Esophagus squamous epithelium (tissue), 4 donors: ENCODE measurements around the gene HBA2.

Source experiments
- POLR2A ChIP-seq, 4 donors: fragments of 450-650 bp; IDR thresholded peaks; one replicate each; pipeline ENCODE4 v1.6.1; 2017; ENCODE audit warnings: antibody characterized with exemption in 4 of 4, mild to moderate bottlenecking in 4 of 4, moderate library complexity in 3 of 4
- TF ChIP-seq, protein P1 (sequence below), 6 experiments: fragments of 450-650 bp in 4 of 6; fragments of 200-600 bp in 2 of 6; sonication (generic) in 2 of 6; IDR thresholded peaks; one replicate each; pipeline ENCODE4 v1.5.1; 2016 to 2019; ENCODE audit warnings: antibody characterized with exemption in 6 of 6, mild to moderate bottlenecking in 4 of 6, moderate library complexity in 4 of 6

DNA sequence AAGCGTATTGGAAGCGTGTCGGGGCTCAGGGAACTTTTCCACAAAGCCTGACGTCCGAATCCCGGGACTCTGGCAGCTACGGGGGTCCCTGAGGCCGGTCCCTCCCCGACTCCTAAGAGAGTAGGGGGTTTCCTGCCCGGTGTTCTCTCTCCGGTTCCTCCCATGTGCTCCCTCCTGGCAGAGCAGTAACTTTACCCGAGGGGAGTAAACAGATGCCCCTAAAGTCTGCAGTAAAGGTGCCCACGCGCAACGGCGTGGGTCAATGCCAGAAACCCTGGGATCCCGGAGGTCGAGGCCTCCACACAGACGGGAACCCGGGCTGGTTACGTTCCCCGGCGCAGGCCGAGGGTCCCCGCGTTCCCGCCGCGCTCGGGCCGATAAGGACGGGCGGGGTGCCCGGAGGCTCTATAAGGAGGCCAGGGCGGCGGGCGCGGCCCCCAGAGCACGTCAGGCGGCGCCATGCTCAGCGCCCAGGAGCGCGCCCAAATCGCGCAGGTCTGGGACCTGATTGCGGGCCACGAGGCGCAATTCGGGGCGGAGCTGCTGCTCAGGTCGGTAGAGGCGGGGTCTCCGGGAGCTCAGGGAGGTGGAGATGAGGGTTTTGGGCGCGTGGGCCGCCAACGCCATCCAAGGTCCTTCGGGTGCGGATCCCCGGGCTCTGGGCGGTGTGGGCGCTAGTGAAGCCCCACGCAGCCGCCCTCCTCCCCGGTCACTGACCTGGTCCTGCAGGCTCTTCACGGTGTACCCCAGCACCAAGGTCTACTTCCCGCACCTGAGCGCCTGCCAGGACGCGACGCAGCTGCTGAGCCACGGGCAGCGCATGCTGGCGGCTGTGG, 6.9 kb upstream of the HBA2 start, which contains the start of gene HBM:
- TF ChIP-seq, protein P1, sequence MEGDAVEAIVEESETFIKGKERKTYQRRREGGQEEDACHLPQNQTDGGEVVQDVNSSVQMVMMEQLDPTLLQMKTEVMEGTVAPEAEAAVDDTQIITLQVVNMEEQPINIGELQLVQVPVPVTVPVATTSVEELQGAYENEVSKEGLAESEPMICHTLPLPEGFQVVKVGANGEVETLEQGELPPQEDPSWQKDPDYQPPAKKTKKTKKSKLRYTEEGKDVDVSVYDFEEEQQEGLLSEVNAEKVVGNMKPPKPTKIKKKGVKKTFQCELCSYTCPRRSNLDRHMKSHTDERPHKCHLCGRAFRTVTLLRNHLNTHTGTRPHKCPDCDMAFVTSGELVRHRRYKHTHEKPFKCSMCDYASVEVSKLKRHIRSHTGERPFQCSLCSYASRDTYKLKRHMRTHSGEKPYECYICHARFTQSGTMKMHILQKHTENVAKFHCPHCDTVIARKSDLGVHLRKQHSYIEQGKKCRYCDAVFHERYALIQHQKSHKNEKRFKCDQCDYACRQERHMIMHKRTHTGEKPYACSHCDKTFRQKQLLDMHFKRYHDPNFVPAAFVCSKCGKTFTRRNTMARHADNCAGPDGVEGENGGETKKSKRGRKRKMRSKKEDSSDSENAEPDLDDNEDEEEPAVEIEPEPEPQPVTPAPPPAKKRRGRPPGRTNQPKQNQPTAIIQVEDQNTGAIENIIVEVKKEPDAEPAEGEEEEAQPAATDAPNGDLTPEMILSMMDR (IDR thresholded peaks at IDR 0.05), result no peak
- TF ChIP-seq POLR2A (IDR thresholded peaks at IDR 0.05), result no peak
